IMR-90 (cell line): ENCODE results near the gene SETDB1. TPM values are rescaled to one million over a fixed set of nuclear protein-coding genes. Genes with fewer than 3 reads are reported as not detected.

ENCODE experiments used
- ATAC-seq: fragments of 200-7000 bp; cut with Tn5 transposase; 2 replicates; pipeline ENCODE4 v1.9.1; 2020; ENCODE audit warnings: low read depth, mild to moderate bottlenecking, moderate library complexity
- BruUV-seq: library from RNA; stranded (reverse); fragments of 400-500 nt; replicated peaks from 2 replicates; lab custom pipeline; 2021; lab: Mats Ljungman, UMichigan
- CTCF ChIA-PET: fragments of 300-600 bp; formaldehyde crosslinking; extraction: SDS; loops from one replicate; lab custom pipeline; 2021; ENCODE audit warnings: antibody characterized with exemption; lab: Yijun Ruan, JAX
- POLR2A ChIA-PET: fragments of 300-600 bp; sonication (Branson Sonifier 250); formaldehyde crosslinking; loops from one replicate; lab custom pipeline; 2022; ENCODE audit warnings: antibody characterized with exemption; ENCODE audit not compliant: unreplicated experiment; lab: Charles Lee
- DNase-seq: peaks from one replicate; pipeline ENCODE4 v3.0.0; 2013
- H2AFZ ChIP-seq: replicated peaks from 2 replicates; pipeline ENCODE3; 2013; ENCODE audit warnings: low read length, mild to moderate bottlenecking; ENCODE audit not compliant: poor library complexity
- H2AK5ac ChIP-seq: 2 replicates; pipeline ENCODE4 v1.6.1; 2013; ENCODE audit warnings: low read depth, low read length, inconsistent platforms
- H2AK9ac ChIP-seq: replicated peaks from 2 replicates; pipeline ENCODE3; 2013; ENCODE audit warnings: mild to moderate bottlenecking, low read depth, low read length, moderate library complexity; ENCODE audit not compliant: poor library complexity
- H2BK120ac ChIP-seq: 2 replicates; pipeline ENCODE4 v1.6.1; 2013; ENCODE audit warnings: low read depth, low read length, inconsistent platforms
- H2BK15ac ChIP-seq: 3 replicates; pipeline ENCODE4 v1.6.1; 2013; ENCODE audit warnings: low read depth, low read length, inconsistent platforms
- H2BK20ac ChIP-seq: 2 replicates; pipeline ENCODE4 v1.6.1; 2013; ENCODE audit warnings: low read depth, mild to moderate bottlenecking, inconsistent platforms, low read length, moderate library complexity
- H2BK5ac ChIP-seq: 2 replicates; pipeline ENCODE4 v1.6.1; 2013; ENCODE audit warnings: mild to moderate bottlenecking, low read depth, low read length, inconsistent platforms; ENCODE audit not compliant: poor library complexity, severe bottlenecking
- H3K14ac ChIP-seq: replicated peaks from 2 replicates; pipeline ENCODE4 v1.6.1; 2013; ENCODE audit warnings: low read depth, low read length, inconsistent platforms
- H3K18ac ChIP-seq: 2 replicates; pipeline ENCODE4 v1.6.1; 2013; ENCODE audit warnings: low read depth, low read length, control low read depth
- H3K23ac ChIP-seq: 2 replicates; pipeline ENCODE4 v1.6.1; 2013; ENCODE audit warnings: low read depth, low read length, inconsistent platforms
- H3K27ac ChIP-seq: 2 replicates; pipeline ENCODE4 v1.5.1; 2013; ENCODE audit warnings: mild to moderate bottlenecking, control low read depth, low read length; ENCODE audit not compliant: insufficient read depth
- H3K27me3 ChIP-seq: 2 replicates; pipeline ENCODE4 v1.6.1; 2013; ENCODE audit warnings: low read length; ENCODE audit not compliant: control insufficient read depth, insufficient read depth
- H3K36me3 ChIP-seq: 2 replicates; pipeline ENCODE4 v1.6.1; 2013; ENCODE audit warnings: low read length, mixed read lengths; ENCODE audit not compliant: control insufficient read depth, insufficient read depth
- H3K4ac ChIP-seq: 2 replicates; pipeline ENCODE4 v1.6.1; 2013; ENCODE audit warnings: low read depth, low read length, inconsistent platforms
- H3K4me1 ChIP-seq: 2 replicates; pipeline ENCODE4 v1.6.1; 2013; ENCODE audit warnings: low read length, mixed read lengths; ENCODE audit not compliant: control insufficient read depth, insufficient read depth
- H3K4me2 ChIP-seq: 2 replicates; pipeline ENCODE4 v1.6.1; 2013; ENCODE audit warnings: low read depth, mild to moderate bottlenecking, control low read depth, low read length, moderate library complexity
- H3K4me3 ChIP-seq: 2 replicates; pipeline ENCODE4 v1.5.1; 2013; ENCODE audit warnings: low read depth, mild to moderate bottlenecking, control low read depth, low read length, moderate library complexity; ENCODE audit not compliant: insufficient read depth
- H3K56ac ChIP-seq: 2 replicates; pipeline ENCODE4 v1.6.1; 2013; ENCODE audit warnings: low read length, inconsistent platforms; ENCODE audit not compliant: insufficient read depth; ENCODE audit errors: extremely low read depth
- H3K79me1 ChIP-seq, 2 experiments: 2 replicates each; pipeline ENCODE4 v1.6.1; 2013; ENCODE audit warnings: low read length in 2 of 2, inconsistent platforms in 1 of 2, low read depth in 1 of 2
- H3K9ac ChIP-seq: 2 replicates; pipeline ENCODE4 v1.6.1; 2013; ENCODE audit warnings: low read depth, low read length, control low read depth
- H3K9me1 ChIP-seq: 2 replicates; pipeline ENCODE4 v1.6.1; 2013; ENCODE audit warnings: low read length, inconsistent platforms; ENCODE audit not compliant: insufficient read depth
- H3K9me3 ChIP-seq: 2 replicates; pipeline ENCODE4 v1.6.1; 2013; ENCODE audit warnings: low read length; ENCODE audit not compliant: control insufficient read depth, insufficient read depth
- H4K20me1 ChIP-seq: 2 replicates; pipeline ENCODE4 v1.6.1; 2013; ENCODE audit warnings: low read length, inconsistent platforms; ENCODE audit not compliant: insufficient read depth
- H4K5ac ChIP-seq: 2 replicates; pipeline ENCODE4 v1.6.1; 2013; ENCODE audit warnings: mild to moderate bottlenecking, low read depth, low read length, control low read depth
- H4K8ac ChIP-seq, 2 experiments: 2 replicates each; pipeline ENCODE4 v1.6.1; 2013; ENCODE audit warnings: low read depth in 2 of 2, low read length in 2 of 2, control low read depth in 1 of 2, inconsistent platforms in 1 of 2
- H4K91ac ChIP-seq: 2 replicates; pipeline ENCODE4 v1.6.1; 2013; ENCODE audit warnings: low read depth, low read length, inconsistent platforms; ENCODE audit not compliant: insufficient read depth
- CEBPB ChIP-seq: IDR thresholded peaks from 2 replicates; pipeline ENCODE4 v1.6.1; 2012; ENCODE audit warnings: low read depth, low read length, improper control_type of control experiment
- MAFK ChIP-seq: IDR thresholded peaks from 2 replicates; pipeline ENCODE4 v1.6.1; 2012; ENCODE audit warnings: low read depth, low read length, improper control_type of control experiment
- MAZ ChIP-seq: IDR thresholded peaks from 2 replicates; pipeline ENCODE4 v1.6.1; 2012; ENCODE audit warnings: low read depth, mild to moderate bottlenecking, low read length, improper control_type of control experiment, moderate library complexity, borderline replicate concordance
- MXI1 ChIP-seq: IDR thresholded peaks from 2 replicates; pipeline ENCODE4 v1.6.1; 2012; ENCODE audit warnings: low read depth, mild to moderate bottlenecking, low read length, moderate library complexity, borderline replicate concordance
- NFE2L2 ChIP-seq: fragments of 150-350 bp; IDR thresholded peaks from 2 replicates; pipeline ENCODE4 v1.6.1; 2016; ENCODE audit warnings: low read depth, mild to moderate bottlenecking, low read length
- RCOR1 ChIP-seq: IDR thresholded peaks from 2 replicates; pipeline ENCODE4 v1.6.1; 2012; ENCODE audit warnings: mild to moderate bottlenecking, low read length, improper control_type of control experiment; ENCODE audit not compliant: insufficient replicate concordance
- WGBS, 2 experiments: methylation state at CpG; one replicate each; pipeline versions ENCODE4 v1.1.5 to v1.1.7; 2013; ENCODE audit warnings: missing lambda C conversion rate in 2 of 2; ENCODE audit not compliant: insufficient read length in 1 of 2; ENCODE audit errors: extremely low coverage in 2 of 2; 5-methylcytosine and 5-hydroxymethylcytosine counted together
- dilution Hi-C: fragments of 300-500 bp; cut with HindIII; formaldehyde crosslinking; loops from one replicate; pipeline ENCODE4 v1.14.3; 2018; ENCODE audit warnings: low sequenced_read_pairs; ENCODE audit not compliant: unreplicated experiment
- in situ Hi-C: fragments of 300-500 bp; cut with MboI; formaldehyde crosslinking; loops from 3 replicates; pipeline ENCODE4 v1.14.3; 2019; ENCODE audit warnings: low sequenced_read_pairs, inconsistent platforms, mixed read lengths
- intact Hi-C: fragments of 100-400 bp; cut with micrococcal nuclease; formaldehyde crosslinking; loops from 2 replicates; pipeline ENCODE4 v1.10.0; 2022
- polyA plus RNA-seq, 3 experiments: library from polyadenylated mRNA; depleted of rRNA; stranded (reverse); fragments of >200 nt; gene quantifications; 2 replicates each; pipeline ENCODE4 v1.2.3, GENCODE V29; 2012; ENCODE audit warnings: low replicate concordance in 1 of 3
- total RNA-seq: library from RNA; depleted of rRNA; stranded (reverse); fragments of >200 nt; gene quantifications from 2 replicates; pipeline ENCODE4 v1.2.3, GENCODE V29; 2012
- TF ChIP-seq, protein P1 (sequence below): conservative IDR thresholded peaks from 2 replicates; pipeline ENCODE4 v1.5.1; 2012; ENCODE audit warnings: mild to moderate bottlenecking, low read depth, low read length, improper control_type of control experiment

Gene SETDB1
- total and polyA plus RNA-seq, 2 of the 4 experiments (the other 2 are of a cell fraction) = 18.7 to 22.9 TPM

- Histone ChIP-seq H2AFZ (no peak overlapping the region), H2AK5ac (no peak overlapping the region), H3K18ac (no peak overlapping the region), H3K79me1 (peaks cover 28 to 62% of the 10 kb centered on the region in 2 experiments), H3K9ac (no peak overlapping the region), H4K91ac (no peak overlapping the region), H3K4me3 (no peak overlapping the region), H3K4ac (no peak overlapping the region), H2BK20ac (no peak overlapping the region), H3K9me1 (peaks cover 19% of the 10 kb centered on the region), H2BK15ac (no peak overlapping the region), H3K23ac (no peak overlapping the region), H3K36me3 (peaks cover 75% of the 10 kb centered on the region), H4K20me1 (peaks cover 48% of the 10 kb centered on the region), H3K9me3 (no peaks in the 10 kb centered on the region), H3K27me3 (no peaks in the 10 kb centered on the region), H3K14ac (no peak overlapping the region), H2BK120ac (no peak overlapping the region), H3K4me1 (peaks cover 5% of the 10 kb centered on the region; the same call in 1 of the 2 replicates), H2AK9ac (no peak overlapping the region), H3K56ac (no peak overlapping the region), H3K4me2 (no peak overlapping the region), H2BK5ac (no peak overlapping the region), H4K5ac (no peak overlapping the region), H3K27ac (no peak overlapping the region), H4K8ac (no peak overlapping the region)
- TF ChIP-seq MAFK = no peak
- no peak for TF ChIP-seq MAZ
- TF ChIP-seq RCOR1 = no peak
- TF ChIP-seq, protein P1, sequence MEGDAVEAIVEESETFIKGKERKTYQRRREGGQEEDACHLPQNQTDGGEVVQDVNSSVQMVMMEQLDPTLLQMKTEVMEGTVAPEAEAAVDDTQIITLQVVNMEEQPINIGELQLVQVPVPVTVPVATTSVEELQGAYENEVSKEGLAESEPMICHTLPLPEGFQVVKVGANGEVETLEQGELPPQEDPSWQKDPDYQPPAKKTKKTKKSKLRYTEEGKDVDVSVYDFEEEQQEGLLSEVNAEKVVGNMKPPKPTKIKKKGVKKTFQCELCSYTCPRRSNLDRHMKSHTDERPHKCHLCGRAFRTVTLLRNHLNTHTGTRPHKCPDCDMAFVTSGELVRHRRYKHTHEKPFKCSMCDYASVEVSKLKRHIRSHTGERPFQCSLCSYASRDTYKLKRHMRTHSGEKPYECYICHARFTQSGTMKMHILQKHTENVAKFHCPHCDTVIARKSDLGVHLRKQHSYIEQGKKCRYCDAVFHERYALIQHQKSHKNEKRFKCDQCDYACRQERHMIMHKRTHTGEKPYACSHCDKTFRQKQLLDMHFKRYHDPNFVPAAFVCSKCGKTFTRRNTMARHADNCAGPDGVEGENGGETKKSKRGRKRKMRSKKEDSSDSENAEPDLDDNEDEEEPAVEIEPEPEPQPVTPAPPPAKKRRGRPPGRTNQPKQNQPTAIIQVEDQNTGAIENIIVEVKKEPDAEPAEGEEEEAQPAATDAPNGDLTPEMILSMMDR = no peak
- TF ChIP-seq CEBPB = no peak
- TF ChIP-seq MXI1 = no peak
- no peak for TF ChIP-seq NFE2L2
- ChIA-PET CTCF (no interaction called here), POLR2A (no interaction called here)
- intact Hi-C loops = no loop called here
- dilution Hi-C loops = no loop called here
- DNase-seq = no peak
- BruUV-seq = no TSS peak
- in situ Hi-C loops = no loop called here
- WGBS, 2 experiments = no CpG with 5 or more reads among the region's 4 CpGs
- no peak for ATAC-seq
Measured at GRCh38 chr1:150965605-150966004, 39.4 kb downstream of the SETDB1 start.
